BJ (cell line): Measurements from ENCODE around the gene P4HA1. TPM values are rescaled to one million over a fixed set of nuclear protein-coding genes. Genes with fewer than 3 reads are reported as not detected.

Experiments used
- CTCF ChIA-PET: fragments of 350-600 bp; formaldehyde crosslinking; extraction: SDS; loops from one replicate; lab custom pipeline; 2021; ENCODE audit warnings: antibody characterized with exemption, inconsistent platforms; lab: Yijun Ruan, JAX
- POLR2A ChIA-PET: fragments of 300-600 bp; sonication (Branson Sonifier 250); formaldehyde crosslinking; extraction: SDS; loops from one replicate; lab custom pipeline; 2021; ENCODE audit warnings: antibody characterized with exemption; lab: Charles Lee
- DNase-seq: peaks from one replicate; pipeline ENCODE4 v3.0.0-alpha.2; 2011; ENCODE audit warnings: low read depth
- H3K27me3 ChIP-seq: 2 replicates; pipeline ENCODE4 v1.6.0; 2011; ENCODE audit warnings: low read length; ENCODE audit not compliant: control insufficient read depth, insufficient read depth
- H3K36me3 ChIP-seq: 2 replicates; pipeline ENCODE4 v1.5.1; 2011; ENCODE audit warnings: low read length; ENCODE audit not compliant: control insufficient read depth, insufficient read depth
- H3K4me3 ChIP-seq: 2 replicates; pipeline ENCODE4 v1.5.1; 2011; ENCODE audit warnings: low read depth, mild to moderate bottlenecking, control low read depth, low read length
- polyA plus RNA-seq: library from polyadenylated mRNA; depleted of rRNA; stranded (reverse); fragments of >200 nt; gene quantifications from 2 replicates; pipeline ENCODE4 v1.2.3, GENCODE V29; 2011
- TF ChIP-seq, protein P1 (sequence below): IDR thresholded peaks from 2 replicates; pipeline ENCODE4 v1.5.1; 2011; ENCODE audit warnings: low read depth, mild to moderate bottlenecking, control low read depth, inconsistent platforms, low read length, moderate library complexity; ENCODE audit not compliant: insufficient read depth

Gene P4HA1
- polyA plus RNA-seq, 1 experiment, result 91.7 TPM

- Histone ChIP-seq H3K4me3 (no peak overlapping the region), H3K36me3 (no peaks in the 10 kb centered on the region), H3K27me3 (no peaks in the 10 kb centered on the region)
- TF ChIP-seq, protein P1, sequence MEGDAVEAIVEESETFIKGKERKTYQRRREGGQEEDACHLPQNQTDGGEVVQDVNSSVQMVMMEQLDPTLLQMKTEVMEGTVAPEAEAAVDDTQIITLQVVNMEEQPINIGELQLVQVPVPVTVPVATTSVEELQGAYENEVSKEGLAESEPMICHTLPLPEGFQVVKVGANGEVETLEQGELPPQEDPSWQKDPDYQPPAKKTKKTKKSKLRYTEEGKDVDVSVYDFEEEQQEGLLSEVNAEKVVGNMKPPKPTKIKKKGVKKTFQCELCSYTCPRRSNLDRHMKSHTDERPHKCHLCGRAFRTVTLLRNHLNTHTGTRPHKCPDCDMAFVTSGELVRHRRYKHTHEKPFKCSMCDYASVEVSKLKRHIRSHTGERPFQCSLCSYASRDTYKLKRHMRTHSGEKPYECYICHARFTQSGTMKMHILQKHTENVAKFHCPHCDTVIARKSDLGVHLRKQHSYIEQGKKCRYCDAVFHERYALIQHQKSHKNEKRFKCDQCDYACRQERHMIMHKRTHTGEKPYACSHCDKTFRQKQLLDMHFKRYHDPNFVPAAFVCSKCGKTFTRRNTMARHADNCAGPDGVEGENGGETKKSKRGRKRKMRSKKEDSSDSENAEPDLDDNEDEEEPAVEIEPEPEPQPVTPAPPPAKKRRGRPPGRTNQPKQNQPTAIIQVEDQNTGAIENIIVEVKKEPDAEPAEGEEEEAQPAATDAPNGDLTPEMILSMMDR, result no peak
- ChIA-PET POLR2A (no interaction called here), CTCF (interaction anchor here (2.2 kb wide), 1 partner anchor 19 kb away, joined by 8 read pairs; no protein-coding TSS in a partner anchor)
- DNase-seq, result peak; percentile 75
These were observed 52.0 kb downstream of the P4HA1 start for GRCh38 chr10:73044378-73045285.

DNA sequence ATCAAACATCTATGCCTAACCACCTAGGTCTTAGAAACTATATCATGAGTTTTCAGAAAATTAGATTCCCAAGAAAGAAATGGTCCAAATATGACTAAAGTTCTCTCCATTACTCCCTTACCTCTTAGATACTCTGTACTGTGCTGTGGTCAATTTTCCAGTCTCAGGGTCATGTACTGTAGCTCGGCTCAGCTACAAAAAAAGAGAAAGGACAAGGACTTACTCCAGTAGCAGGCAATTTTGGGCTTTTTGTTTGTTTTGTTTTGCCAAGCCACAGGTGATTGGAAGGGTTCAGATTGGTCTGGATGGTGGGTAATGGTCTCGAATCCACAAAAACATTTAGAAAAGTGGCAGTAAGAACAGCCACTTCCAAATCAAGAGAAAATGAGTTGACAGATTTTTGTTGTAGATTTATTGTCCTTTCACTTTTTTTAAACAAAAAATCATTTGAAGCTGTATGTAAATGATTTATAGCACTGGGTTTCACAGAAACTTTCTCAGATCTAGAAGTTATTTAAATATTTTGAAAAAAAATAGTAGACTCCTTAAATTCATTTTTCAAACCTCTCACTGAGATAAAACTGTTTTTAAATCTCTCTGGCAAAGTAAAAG is 52.8 kb downstream of the P4HA1 start:
- H3K4me3 ChIP-seq, result no peak overlapping the region
- H3K36me3 ChIP-seq, result 0 out of 2 replicates have a peak, but pooled peaks cover 2% of the 10 kb centered on the region
- TF ChIP-seq, protein P1, result no peak
- POLR2A ChIA-PET, result no interaction called here
- CTCF ChIA-PET, result interaction anchor here (2.2 kb wide), 1 partner anchor 20 kb away, joined by 8 read pairs; no protein-coding TSS in a partner anchor
- no peaks in the 10 kb centered on the region for H3K27me3 ChIP-seq
- no peak for DNase-seq

- no peaks in the 10 kb centered on the region for H3K27me3 ChIP-seq
- TF ChIP-seq, protein P1, result no peak
- no peak for DNase-seq
- 0 out of 2 replicates have a peak, but pooled peaks cover 2% of the 10 kb centered on the region for H3K36me3 ChIP-seq
- POLR2A ChIA-PET, result no interaction called here
- CTCF ChIA-PET, result interaction anchor here (2.2 kb wide), 1 partner anchor 21 kb away, joined by 8 read pairs; no protein-coding TSS in a partner anchor
- H3K4me3 ChIP-seq, result no peak overlapping the region
These were observed 53.3 kb downstream of the P4HA1 start for GRCh38 chr10:73043319-73043718.

DNA sequence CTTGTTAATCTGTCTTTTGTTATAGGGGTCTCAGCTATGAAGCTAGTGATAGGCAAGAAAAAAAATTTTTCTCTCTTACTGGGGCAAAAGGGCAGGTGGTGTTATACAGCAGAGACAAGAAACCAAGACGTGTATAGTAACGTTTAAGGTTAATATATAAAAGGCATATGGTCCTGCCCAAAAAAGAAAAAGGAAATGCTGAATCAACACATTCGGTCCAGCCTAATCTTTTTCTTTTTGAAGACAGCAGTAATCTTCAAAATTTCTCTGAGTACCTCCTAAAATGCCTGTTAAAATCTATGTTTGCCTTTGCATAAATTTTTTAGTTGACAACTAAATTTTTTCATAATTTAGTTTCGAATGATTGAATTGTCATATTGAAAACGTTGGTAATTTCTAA is 54.5 kb downstream of the P4HA1 start:
- H3K36me3 ChIP-seq, result 0 out of 2 replicates have a peak, but pooled peaks cover 2% of the 10 kb centered on the region

More for the DNA sequence above, 54.5 kb downstream of the P4HA1 start:
- CTCF ChIA-PET, result no interaction called here
- DNase-seq, result no peak
- POLR2A ChIA-PET, result no interaction called here
- Histone ChIP-seq H3K4me3 (no peak overlapping the region), H3K27me3 (no peaks in the 10 kb centered on the region)
- TF ChIP-seq, protein P1, result no peak
